Measurements from ENCODE around the gene GLS2.
"Not testable (repeated sequence)": the region's sequence is repeated elsewhere in the genome, so short reads cannot be mapped to it uniquely, and the experiment has no call there.

GLS2 gene

GRCh38 chr12:56487448-56488040, 417 bp downstream of the GLS2 start:
- no peak for DNase-seq

GRCh38 chr12:56486694-56487093, 1.3 kb downstream of the GLS2 start:
- no peak for DNase-seq

- no peak for DNase-seq
Observed at GRCh38 chr12:56484566-56484965, 3.4 kb downstream of the GLS2 start.

GRCh38 chr12:56479625-56480024, 8.3 kb downstream of the GLS2 start:
- DNase-seq: no peak

- no peak for DNase-seq
Observed at GRCh38 chr12:56477521-56478225, 10.3 kb downstream of the GLS2 start.

GRCh38 chr12:56476972-56477432, 11.0 kb downstream of the GLS2 start:
- no peak for DNase-seq

- DNase-seq: no peak
Observed at GRCh38 chr12:56476143-56476542, 11.8 kb downstream of the GLS2 start.

GRCh38 chr12:56474389-56474788, 13.6 kb downstream of the GLS2 start:
- DNase-seq: no peak

- DNase-seq: no peak
Observed at GRCh38 chr12:56469007-56469930, 18.7 kb downstream of the GLS2 start.

- DNase-seq: peak; percentile 79
Observed at GRCh38 chr12:56468216-56469006, 19.6 kb downstream of the GLS2 start, which contains the start of gene SPRYD4. Gene SPRYD4, plus strand, starts transcription at chr12:56468578. Its CDS starts 14 bp downstream, at chr12:56468592.

GRCh38 chr12:56462565-56462964, 25.4 kb downstream of the GLS2 start:
- DNase-seq: no peak

- DNase-seq: no peak
Observed at GRCh38 chr12:56461235-56462159, 26.5 kb downstream of the GLS2 start.

GRCh38 chr12:56457817-56458216, 30.1 kb downstream of the GLS2 start:
- no peak for DNase-seq

- DNase-seq: no peak
Observed at GRCh38 chr12:56454557-56454956, 33.4 kb downstream of the GLS2 start, which contains the start of gene MIP. Gene MIP, minus strand, starts transcription at chr12:56454657. Its CDS starts 44 bp downstream, at chr12:56454613.

GRCh38 chr12:56451147-56451546, 36.8 kb downstream of the GLS2 start:
- no peak for DNase-seq

GRCh38 chr12:56450241-56450640, 37.7 kb downstream of the GLS2 start:
- DNase-seq: no peak

GRCh38 chr12:56449622-56449984, 38.4 kb downstream of the GLS2 start:
- DNase-seq: no peak

- peak; percentile 71 for DNase-seq
Observed at GRCh38 chr12:56448860-56449621, 38.9 kb downstream of the GLS2 start, which contains the start of gene TIMELESS. Gene TIMELESS, minus strand, starts transcription at chr12:56449426. Its CDS starts 15,256 bp downstream, at chr12:56434170.

- DNase-seq: not testable (repeated sequence)
Observed at GRCh38 chr12:56443208-56443607, 44.8 kb downstream of the GLS2 start.

- no peak for DNase-seq
Observed at GRCh38 chr12:56437430-56438176, 50.4 kb downstream of the GLS2 start.
